NCI-H2196 (cell line): ENCODE results near the gene ZFP57.

ENCODE experiments used
- DNase-seq: peaks from one replicate; lab custom pipeline; 2025; ENCODE audit not compliant: unreplicated experiment; lab: John Stamatoyannopoulos, UW

The ZFP57 gene

DNA sequence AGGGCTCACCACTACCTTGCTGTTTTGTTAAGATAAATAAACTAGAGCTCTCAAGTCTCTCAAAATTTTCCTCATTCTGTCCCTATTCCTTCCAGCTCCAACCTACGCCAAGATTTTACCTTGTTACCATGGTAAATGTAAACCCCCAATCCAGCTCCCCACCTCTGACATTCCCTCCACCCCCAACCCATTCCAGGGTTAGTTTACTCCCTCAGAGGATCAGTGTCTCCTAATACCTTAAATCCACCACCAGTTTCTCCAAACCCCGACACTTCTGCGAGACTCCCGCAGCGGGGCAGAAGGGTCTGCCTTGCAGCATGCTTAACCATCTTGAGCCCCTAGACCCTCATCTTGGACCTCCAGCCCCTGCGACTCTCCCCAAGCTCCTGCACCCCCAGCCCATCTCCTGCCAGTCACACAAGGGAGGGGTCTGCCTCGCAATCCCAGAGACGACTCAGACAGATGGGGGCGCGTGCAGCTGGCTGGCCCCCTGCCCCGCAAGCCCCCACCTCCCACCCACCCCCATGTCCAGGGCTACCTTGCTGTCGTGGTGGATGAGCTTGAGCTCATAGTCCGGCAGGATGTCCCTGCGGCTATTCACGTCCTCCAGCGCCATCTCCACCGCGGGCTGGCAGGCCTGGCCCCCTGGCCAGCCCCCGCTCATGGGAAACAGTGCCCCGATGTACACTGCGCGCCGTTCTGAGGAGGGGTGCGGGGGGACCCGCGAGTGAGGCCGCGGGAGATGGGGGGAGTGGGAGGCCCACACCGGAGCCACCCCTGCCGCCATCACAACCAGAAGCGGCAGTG is 53.8 kb downstream of the ZFP57 start:
- no peak for DNase-seq

DNA sequence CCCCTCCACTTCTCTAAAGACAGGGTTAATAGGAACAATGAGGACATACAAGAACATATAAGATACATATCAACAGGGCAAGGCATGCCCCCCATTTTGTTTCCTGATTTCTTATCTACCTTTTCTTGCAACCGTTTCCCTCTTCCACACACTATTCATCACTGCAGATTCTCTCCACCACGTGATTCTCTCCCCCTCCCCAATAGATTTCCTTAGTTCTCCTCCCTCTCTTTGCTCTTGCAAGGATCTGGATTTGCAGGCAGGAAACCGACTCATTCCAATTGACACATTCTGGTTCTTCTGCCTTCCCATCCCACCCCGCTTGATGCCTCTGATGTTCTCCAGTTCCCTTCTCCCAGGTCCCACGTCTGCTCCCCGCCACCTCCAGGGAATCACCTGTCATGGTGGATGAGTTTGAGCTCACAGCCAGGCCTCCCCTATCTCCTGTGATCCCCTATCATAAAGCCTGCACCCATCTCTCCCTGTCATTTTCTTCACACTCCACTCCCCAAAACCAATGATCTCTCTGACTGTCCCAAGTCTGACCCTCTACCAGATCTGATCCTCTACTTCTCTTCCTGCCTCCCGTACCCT is 55.5 kb downstream of the ZFP57 start:
- no peak for DNase-seq

DNA sequence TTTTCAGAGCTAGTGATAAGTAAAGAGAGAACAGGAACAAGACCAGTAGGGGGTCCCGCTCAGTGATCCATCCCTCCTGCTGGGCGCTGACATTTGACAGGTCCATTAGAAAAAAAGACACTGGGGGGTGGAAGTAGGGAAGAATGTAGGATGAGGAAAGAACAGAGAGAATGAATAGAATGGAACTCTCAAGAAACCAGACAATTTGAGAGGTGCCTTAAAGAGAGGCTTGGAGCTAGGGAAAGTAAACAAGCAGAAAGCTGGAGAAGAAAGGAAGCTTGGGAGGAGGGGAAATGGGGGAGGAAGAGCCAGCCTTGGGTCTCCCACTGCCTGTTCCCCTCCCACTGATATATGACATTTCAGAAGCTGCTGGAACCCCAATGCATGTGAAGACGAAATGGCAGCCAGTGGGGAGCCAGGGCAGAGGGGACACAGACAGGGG is 56.4 kb downstream of the ZFP57 start:
- DNase-seq = no peak
